Stimulated activated effector memory CD8-positive, alpha-beta T cell treated with anti-CD3 and anti-CD28 coated beads, Interleukin-12 subunit alpha, Interleukin-12 subunit beta, amount 100 ng/mL, for 72 hours (primary cell): ENCODE data around the gene TARBP1.
"Not testable (repeated sequence)": the region's sequence is repeated elsewhere in the genome, so short reads cannot be mapped to it uniquely, and the experiment has no call there.

Source experiments
- ATAC-seq: fragments of 150-1000 bp; cut with Tn5 transposase; 2 replicates; pipeline ENCODE4 v1.10.0; 2021
- DNase-seq, 2 donors: peaks; one replicate each; pipeline ENCODE4 v3.0.0; 2021 to 2022; ENCODE audit warnings: low spot score in 2 of 2
- H3K27ac Mint-ChIP-seq: one replicate; pipeline ENCODE4 v1.8.0; 2022; ENCODE audit warnings: mild to moderate bottlenecking, mixed read lengths
- H3K36me3 Mint-ChIP-seq: one replicate; pipeline ENCODE4 v1.8.0; 2022; ENCODE audit warnings: mild to moderate bottlenecking, mixed read lengths
- H3K4me1 Mint-ChIP-seq: one replicate; pipeline ENCODE4 v1.8.0; 2022; ENCODE audit warnings: mixed read lengths
- H3K4me3 Mint-ChIP-seq: one replicate; pipeline ENCODE4 v1.8.0; 2022; ENCODE audit warnings: mild to moderate bottlenecking, mixed read lengths
- H3K9me3 Mint-ChIP-seq: one replicate; pipeline ENCODE4 v1.8.0; 2022; ENCODE audit warnings: mixed read lengths

Gene TARBP1

DNA sequence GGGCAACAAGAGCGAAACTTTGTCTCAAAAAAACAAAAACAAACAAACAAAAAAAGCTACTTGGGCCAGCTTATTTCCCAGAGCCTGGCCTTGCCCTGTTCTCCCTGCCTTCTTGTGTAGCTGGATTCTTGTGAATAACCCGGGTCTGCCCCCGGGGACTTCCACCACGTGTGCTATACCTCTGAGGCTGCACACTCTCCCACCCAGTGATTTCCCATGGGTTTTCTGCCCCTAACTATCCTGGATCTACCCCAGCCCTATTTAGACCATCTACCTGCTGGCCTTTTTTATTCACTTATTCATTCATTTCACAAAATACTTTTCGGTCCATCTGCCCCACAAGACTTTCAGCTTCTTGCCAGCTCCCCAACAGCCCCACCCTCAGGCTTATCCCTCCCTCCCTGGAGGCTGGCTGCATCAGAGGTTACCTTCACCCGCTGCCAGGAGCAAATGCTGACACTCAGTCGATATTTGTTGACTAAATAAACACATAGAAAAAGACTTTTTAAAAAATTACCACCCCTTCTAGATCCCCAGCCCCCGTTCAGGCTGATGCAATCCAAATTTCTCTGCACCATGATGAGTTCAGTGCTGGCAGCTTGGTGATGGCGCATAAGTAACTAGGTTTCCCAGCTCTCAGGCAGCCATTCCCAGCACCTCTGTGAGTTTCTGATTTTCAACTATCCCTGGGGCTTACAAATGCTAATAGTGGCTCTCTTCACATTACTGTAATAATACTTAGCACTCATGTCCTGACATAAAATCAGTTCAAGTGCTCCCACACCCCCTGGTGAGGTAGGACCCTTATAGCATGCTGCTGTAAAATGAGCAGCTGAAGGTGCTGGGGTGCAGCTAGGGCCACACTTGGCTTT is 30.7 kb upstream of the TARBP1 start:
- ATAC-seq, result no peak

GRCh38 chr1:234507626-234508387 is 28.8 kb upstream of the TARBP1 start:
- peaks cover 27% of the 10 kb centered on the region for H3K4me1 Mint-ChIP-seq
- H3K4me3 Mint-ChIP-seq, result no peak overlapping the region
- no peak overlapping the region for H3K27ac Mint-ChIP-seq
- no peak for DNase-seq
- no peak for ATAC-seq
- peaks cover 4% of the 10 kb centered on the region for H3K9me3 Mint-ChIP-seq
- no peaks in the 10 kb centered on the region for H3K36me3 Mint-ChIP-seq

More for the DNA sequence above, 30.7 kb upstream of the TARBP1 start:
- no peaks in the 10 kb centered on the region for H3K9me3 Mint-ChIP-seq
- H3K4me1 Mint-ChIP-seq, result peaks cover 13% of the 10 kb centered on the region
- peak overlapping the region; percentile 49 for H3K27ac Mint-ChIP-seq
- DNase-seq, result no peak
- H3K4me3 Mint-ChIP-seq, result no peak overlapping the region
- no peaks in the 10 kb centered on the region for H3K36me3 Mint-ChIP-seq

DNA sequence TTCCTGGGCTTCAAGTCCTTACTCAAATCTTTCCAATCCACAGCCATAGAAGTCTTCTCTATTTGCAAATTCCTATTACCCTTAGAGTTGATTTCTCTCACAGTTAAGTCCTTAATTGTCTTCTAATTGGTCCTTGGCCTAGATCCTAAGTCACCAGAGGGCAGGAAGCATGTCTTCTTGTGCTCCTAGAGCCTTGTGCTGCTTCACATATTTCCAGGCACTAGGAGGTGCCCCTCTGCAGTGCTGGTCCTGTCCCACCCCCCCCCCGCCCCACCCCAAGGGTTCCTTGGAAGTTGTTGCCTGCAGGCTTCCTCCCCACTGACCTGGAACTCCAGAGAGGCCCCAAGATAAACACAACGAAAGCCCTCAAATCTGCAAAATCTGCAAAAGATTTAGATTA is 28.1 kb upstream of the TARBP1 start:
- no peak for ATAC-seq
- Mint-ChIP-seq H3K36me3 (no peaks in the 10 kb centered on the region), H3K9me3 (peaks cover 4% of the 10 kb centered on the region), H3K4me3 (no peak overlapping the region), H3K27ac (no peak overlapping the region), H3K4me1 (peaks cover 27% of the 10 kb centered on the region)
- no peak for DNase-seq

DNA sequence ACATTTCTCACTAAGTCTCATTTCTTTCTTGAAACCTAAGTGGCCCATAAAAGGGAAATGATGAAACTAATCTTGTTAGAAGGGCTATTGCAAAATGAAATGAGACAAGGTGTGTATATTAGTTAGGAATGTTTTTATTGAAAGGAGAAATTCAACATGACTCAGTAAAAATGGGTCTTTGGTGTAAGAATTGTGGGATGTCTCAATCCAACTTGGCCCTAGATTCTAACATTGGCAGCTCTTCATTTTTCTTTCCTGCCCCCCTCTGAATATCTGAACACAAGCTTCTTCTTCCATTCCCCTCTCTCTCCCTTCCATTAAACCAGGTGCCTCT is 26.8 kb upstream of the TARBP1 start:
- H3K4me1 Mint-ChIP-seq, result peaks cover 39% of the 10 kb centered on the region
- H3K4me3 Mint-ChIP-seq, result no peak overlapping the region
- DNase-seq (no peak), ATAC-seq (no peak)
- peaks cover 6% of the 10 kb centered on the region for H3K9me3 Mint-ChIP-seq
- H3K36me3 Mint-ChIP-seq, result peaks cover 7% of the 10 kb centered on the region
- no peak overlapping the region for H3K27ac Mint-ChIP-seq

GRCh38 chr1:234504969-234505768 is 26.2 kb upstream of the TARBP1 start:
- peaks cover 8% of the 10 kb centered on the region for H3K36me3 Mint-ChIP-seq
- DNase-seq, result no peak
- H3K4me3 Mint-ChIP-seq, result no peak overlapping the region
- peaks cover 6% of the 10 kb centered on the region for H3K9me3 Mint-ChIP-seq
- no peak overlapping the region for H3K27ac Mint-ChIP-seq
- H3K4me1 Mint-ChIP-seq, result peaks cover 45% of the 10 kb centered on the region
- no peak for ATAC-seq

DNA sequence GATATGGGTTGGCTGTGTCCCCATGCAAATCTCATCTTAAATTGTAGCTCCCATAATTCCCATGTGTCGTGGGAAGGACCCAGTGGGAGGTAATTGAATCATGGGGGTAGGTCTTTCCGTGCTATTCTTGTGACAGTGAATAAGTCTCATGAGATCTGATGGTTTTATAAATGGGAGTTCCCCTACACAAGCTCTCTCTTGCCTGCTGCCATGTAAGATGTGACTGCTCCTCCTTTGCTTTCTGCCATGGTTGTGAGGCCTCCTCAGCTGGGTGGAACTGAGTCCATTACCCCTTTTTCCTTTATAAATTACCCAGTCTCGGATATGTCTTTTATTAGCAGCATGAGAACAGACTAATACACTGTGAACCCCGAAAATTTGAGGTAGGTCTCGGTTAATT is 25.3 kb upstream of the TARBP1 start:
- H3K4me1 Mint-ChIP-seq, result peaks cover 51% of the 10 kb centered on the region
- H3K4me3 Mint-ChIP-seq, result not testable (repeated sequence)

GRCh38 chr1:234503193-234504050 is 24.4 kb upstream of the TARBP1 start:
- Mint-ChIP-seq H3K4me1 (peaks cover 59% of the 10 kb centered on the region), H3K9me3 (peaks cover 6% of the 10 kb centered on the region), H3K4me3 (no peak overlapping the region), H3K36me3 (peaks cover 8% of the 10 kb centered on the region), H3K27ac (peak overlapping the region; percentile 24)
- no peak for DNase-seq
- ATAC-seq, result no peak

More for the DNA sequence above, 25.3 kb upstream of the TARBP1 start:
- not testable (repeated sequence) for H3K9me3 Mint-ChIP-seq, DNase-seq, ATAC-seq, H3K27ac Mint-ChIP-seq, H3K36me3 Mint-ChIP-seq

DNA sequence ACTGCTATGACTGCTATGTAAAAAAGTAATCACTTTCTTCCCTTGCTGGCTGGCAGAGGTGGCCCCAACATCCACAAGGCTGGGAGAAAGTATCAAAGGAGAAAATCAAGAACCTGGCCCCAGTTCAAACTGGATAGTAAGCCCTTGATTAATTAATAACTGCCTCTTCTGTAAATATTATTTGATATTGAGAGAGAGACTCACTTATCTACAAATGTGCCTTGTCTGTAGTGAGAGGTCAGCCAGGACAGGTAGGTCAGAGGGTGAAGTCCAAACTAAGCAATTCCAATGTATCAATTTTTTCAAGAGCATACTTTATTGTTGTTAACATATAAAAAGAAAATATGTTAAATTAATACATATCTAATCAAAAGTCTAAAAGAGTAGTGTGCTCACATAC is 23.8 kb upstream of the TARBP1 start:
- Mint-ChIP-seq H3K4me3 (no peak overlapping the region), H3K27ac (peak overlapping the region; percentile 24), H3K9me3 (peaks cover 6% of the 10 kb centered on the region), H3K36me3 (peaks cover 8% of the 10 kb centered on the region), H3K4me1 (peaks cover 66% of the 10 kb centered on the region)
- DNase-seq (no peak), ATAC-seq (no peak)

GRCh38 chr1:234500269-234500668 is 21.3 kb upstream of the TARBP1 start:
- Mint-ChIP-seq H3K4me1 (peaks cover 67% of the 10 kb centered on the region), H3K36me3 (peaks cover 8% of the 10 kb centered on the region), H3K27ac (peak overlapping the region; percentile 48), H3K9me3 (peaks cover 6% of the 10 kb centered on the region), H3K4me3 (peak overlapping the region; percentile 24)
- ATAC-seq (no peak), DNase-seq (no peak)

- Mint-ChIP-seq H3K4me3 (peak overlapping the region; percentile 24), H3K9me3 (peaks cover 6% of the 10 kb centered on the region), H3K36me3 (peaks cover 8% of the 10 kb centered on the region), H3K4me1 (peaks cover 67% of the 10 kb centered on the region), H3K27ac (peak overlapping the region; percentile 48)
- DNase-seq (no peak), ATAC-seq (no peak)
Measured at GRCh38 chr1:234499943-234500245, 20.9 kb upstream of the TARBP1 start.

DNA sequence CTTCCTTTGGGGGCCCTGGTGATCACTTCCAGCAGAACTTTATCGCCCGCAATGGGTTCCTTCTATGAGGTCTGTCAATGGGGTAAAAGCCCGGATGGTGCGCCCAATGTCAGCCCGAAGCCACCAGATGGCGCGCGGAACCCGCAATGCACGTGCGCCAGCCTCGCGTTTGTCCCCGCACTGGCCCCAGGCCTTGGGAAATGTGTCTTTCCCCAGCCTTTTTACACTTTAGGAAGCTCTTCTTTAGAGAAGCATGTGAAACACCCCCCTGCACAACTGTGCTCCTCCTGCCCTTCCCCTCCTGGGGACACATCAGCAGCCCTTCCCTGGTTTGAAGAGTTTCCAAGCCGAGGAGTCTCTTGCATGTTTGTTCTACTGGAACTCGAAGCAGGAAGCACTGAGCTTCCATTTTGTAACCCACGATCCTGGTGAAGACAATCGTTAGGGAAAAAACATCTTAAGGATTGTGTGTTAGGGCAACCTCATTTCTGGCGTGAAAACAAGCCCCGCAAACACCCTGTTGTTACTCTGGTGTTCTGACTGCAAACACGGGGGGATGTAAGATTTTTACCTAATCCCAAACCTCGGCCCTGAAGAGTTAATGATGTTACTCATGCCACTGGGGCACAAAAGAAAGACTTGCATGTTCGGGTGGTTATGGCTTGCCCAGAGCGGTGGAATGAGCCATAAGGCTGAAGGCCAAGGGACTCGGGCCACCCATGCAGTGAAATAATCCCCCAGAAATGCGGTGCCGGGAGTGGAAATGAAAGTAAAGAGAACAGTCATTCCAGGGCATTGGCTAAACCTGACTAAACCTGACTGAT is 20.4 kb upstream of the TARBP1 start:
- H3K4me3 Mint-ChIP-seq, result peak overlapping the region; percentile 24
- peak overlapping the region; percentile 52 for H3K27ac Mint-ChIP-seq

DNA sequence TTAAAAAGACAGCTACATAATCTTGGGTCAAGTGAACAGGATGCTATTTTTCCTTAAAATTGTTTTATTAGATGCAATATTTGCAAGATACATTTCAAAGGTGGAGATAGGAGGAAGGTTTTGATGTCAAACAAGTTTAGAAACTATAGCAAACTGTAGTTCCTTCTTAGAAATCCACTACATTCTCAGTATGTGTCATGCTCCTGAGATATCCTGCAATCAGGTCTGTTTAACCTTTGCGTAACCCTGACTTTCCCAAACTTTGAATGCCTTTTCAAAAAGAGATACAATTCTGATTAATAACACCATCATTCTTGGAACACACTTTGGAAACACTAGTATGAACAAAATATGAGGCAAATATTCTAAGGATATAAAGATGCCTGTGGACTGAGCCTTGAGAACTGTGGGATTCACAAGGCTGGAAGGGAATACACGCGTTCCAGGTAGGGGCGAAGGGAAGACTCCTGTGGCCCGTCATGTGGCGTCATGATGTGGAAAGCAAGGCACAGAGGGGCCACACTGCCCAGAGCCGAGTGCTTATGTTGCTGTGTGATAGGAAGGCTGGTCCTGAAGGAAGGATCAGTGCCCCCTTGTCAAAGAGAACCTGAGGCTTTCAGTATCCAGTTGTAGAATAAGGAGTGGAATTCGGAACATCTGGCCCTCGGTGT is 19.6 kb upstream of the TARBP1 start:
- Mint-ChIP-seq H3K4me1 (peaks cover 68% of the 10 kb centered on the region), H3K27ac (peak overlapping the region; percentile 52), H3K9me3 (peaks cover 2% of the 10 kb centered on the region), H3K4me3 (peak overlapping the region; percentile 24), H3K36me3 (peaks cover 8% of the 10 kb centered on the region)
- DNase-seq (no peak), ATAC-seq (no peak)

More for the DNA sequence above, 20.4 kb upstream of the TARBP1 start:
- ATAC-seq, result peak; percentile 65
- Mint-ChIP-seq H3K4me1 (peaks cover 65% of the 10 kb centered on the region), H3K36me3 (peaks cover 8% of the 10 kb centered on the region), H3K9me3 (peaks cover 3% of the 10 kb centered on the region)
- DNase-seq, result peak; percentile 81 to 91

GRCh38 chr1:234497589-234497988 is 18.6 kb upstream of the TARBP1 start:
- peaks cover 61% of the 10 kb centered on the region for H3K4me1 Mint-ChIP-seq
- no peak overlapping the region for H3K4me3 Mint-ChIP-seq
- H3K36me3 Mint-ChIP-seq, result peaks cover 8% of the 10 kb centered on the region
- peaks cover 2% of the 10 kb centered on the region for H3K9me3 Mint-ChIP-seq
- ATAC-seq (no peak), DNase-seq (no peak)
- H3K27ac Mint-ChIP-seq, result no peak overlapping the region
